ENCODE data around the gene MYCL.

Gene MYCL, protein sequence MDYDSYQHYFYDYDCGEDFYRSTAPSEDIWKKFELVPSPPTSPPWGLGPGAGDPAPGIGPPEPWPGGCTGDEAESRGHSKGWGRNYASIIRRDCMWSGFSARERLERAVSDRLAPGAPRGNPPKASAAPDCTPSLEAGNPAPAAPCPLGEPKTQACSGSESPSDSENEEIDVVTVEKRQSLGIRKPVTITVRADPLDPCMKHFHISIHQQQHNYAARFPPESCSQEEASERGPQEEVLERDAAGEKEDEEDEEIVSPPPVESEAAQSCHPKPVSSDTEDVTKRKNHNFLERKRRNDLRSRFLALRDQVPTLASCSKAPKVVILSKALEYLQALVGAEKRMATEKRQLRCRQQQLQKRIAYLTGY

GRCh38 chr1:39901714-39902459 lies at the start of gene MYCL:
Gene MYCL, minus strand, starts transcription at chr1:39901917. Its CDS starts 483 bp downstream, at chr1:39901434.
- DNase-seq = peak; percentile 100

DNA sequence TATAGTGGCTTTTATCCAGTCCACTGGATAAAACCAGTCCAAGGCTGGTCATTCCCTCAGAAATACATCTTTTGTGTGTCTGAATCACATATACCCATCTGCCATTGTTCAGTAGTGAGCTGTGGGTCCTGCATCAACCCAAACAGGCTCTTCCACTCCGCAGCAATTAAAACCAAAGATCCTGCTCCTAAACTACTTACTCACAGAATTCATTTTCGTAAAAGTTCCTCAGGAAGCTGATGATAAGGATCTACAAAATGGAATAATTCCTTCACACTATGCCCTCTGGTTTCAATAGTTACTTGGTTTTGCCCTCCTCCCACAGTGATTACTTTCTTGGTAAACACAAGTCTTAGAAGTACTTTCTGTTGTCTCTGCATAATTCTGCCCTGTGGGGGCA lies 48.2 kb upstream of the MYCL start:
- DNase-seq = no peak

- no peak for DNase-seq
Observed at GRCh38 chr1:39947260-39947659, 45.5 kb upstream of the MYCL start.

- DNase-seq = no peak
Observed at GRCh38 chr1:39946216-39946615, 44.5 kb upstream of the MYCL start.

DNA sequence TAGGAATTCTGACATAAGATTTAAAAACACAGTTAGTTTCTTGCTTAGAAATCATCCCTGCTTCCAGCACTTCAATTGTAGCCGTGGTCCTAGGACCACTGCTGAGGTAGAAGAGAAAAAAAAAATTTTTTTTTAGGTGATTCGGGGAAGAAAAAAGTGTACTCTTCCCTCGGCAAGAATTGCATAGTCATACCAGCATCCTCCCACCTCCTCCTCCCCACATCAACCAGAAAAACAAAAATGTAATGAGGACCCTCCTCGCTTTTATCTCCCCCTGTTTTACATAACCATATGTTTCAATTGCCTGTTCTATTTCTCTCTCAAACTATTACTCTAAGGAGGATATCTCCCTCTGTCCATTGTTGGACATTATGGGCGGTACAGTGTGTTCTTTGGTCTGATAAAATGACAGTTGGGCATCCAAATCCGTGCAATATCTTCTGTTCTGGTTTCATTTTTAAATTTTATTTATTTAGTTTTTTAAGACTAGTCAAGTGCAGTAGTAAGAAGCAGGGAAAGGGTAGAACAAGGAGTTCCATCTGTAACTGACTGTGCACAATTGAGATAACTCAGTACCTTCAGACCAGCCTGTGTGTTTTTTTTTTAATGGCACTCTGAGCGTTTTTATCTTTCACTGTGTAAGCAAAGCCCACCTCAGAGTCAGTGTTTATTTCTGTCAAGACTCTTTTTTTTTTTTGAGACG lies 42.8 kb upstream of the MYCL start:
- DNase-seq = no peak

GRCh38 chr1:39943471-39944290 lies 42.0 kb upstream of the MYCL start:
- DNase-seq = no peak

DNA sequence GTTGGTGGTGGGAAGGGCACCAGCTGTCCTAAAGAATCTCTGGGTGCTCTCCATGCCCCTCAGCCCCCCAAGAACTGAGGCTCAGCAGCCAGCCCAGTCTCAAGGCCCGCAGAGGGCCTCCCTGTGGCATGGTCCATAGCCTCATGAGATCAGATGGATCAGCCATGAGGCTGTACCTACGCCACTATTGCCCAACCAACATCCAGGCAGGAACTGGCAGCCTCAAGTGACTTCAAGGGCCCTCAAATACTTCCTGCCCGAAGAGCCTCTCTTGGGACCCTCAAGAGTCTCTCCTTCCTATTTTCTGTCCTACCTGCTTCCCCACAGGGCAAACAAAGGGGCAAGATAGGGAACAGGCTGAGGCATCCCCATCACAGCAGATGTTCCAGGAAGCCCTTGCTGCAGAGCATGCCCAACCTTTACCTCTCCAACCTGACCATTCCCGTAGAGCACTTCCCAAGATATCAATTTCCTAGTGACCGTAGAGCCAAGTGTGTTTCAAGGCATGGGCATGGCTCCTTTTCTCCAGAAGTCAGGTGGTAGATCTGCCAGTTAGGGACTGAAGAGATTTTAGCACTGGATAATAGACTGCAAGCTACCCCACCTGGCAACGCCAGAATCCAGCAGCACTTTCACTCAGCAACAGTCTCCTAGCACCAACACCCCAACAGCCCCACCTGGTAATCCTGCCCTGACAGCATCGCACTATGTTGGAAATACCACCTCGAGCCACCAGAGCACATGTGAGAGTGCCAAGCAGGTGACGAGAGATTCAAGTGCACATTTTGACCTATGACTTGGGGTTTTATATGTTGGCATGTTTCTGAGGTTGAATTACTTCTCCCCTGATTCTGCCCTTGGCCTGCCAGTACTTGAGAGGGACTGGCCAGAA lies 39.5 kb upstream of the MYCL start:
- DNase-seq = no peak

GRCh38 chr1:39940253-39940652 lies 38.5 kb upstream of the MYCL start:
- DNase-seq = no peak

DNA sequence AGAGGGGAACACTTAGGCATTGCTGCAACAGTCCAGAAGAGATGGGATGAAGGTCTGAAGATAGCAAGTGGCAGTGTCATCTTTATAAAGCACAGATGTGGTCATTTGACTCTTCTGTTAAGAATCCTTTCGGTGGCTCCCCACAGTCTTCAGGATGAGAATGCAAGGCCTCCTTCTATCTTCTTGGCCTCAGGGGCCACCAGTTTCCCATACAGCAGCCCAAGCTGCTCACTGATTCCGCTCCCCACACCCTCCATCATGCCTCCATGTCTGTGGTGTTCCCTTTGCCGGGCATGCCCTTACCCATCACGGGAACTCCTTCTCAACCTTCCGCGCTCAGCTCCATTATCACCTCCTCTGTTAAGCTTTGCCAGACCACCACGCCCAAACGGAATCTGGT lies 37.1 kb upstream of the MYCL start:
- DNase-seq = no peak

DNA sequence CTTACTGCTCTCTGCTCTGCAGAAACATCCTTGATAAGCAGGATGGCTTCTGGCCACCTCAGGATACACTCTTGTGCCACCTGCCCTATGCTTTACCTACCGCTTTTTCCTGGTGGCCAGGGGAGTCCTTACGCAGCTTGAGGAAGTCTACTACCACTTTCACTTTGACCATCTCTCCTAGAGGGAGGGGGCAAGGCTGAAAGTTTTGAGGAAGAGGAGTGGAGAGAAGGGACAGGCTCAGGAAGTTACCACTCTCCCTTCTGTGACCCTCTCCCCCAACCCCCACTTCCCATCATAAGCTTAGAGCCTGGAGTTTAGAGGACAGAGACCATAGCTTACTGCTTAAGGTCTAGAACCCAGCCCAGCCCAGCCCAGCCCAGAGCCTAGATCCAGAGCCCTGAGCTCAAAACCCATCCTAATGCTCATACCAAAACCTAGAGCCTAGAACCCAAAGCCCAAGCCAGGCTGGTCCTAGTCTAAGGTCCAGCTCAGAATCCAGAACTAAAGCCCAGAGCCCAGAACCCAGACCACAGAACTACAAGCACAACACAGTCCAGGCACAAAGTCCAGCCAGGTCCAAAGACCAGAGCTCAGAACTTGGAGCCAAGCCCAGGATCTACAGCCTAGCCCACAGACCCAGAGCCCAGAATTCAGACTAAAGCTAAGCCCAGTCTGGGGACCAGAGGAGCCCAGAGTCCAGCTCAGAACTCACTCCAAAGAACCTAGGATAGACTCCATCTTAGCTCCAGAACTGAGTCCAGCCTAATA lies 35.2 kb upstream of the MYCL start:
- no peak for DNase-seq

- peak; percentile 100 for DNase-seq
Observed at GRCh38 chr1:39933956-39934941, 32.5 kb upstream of the MYCL start.

GRCh38 chr1:39928809-39929587 lies 27.3 kb upstream of the MYCL start:
- peak; percentile 100 for DNase-seq

- no peak for DNase-seq
Observed at GRCh38 chr1:39927538-39927937, 25.8 kb upstream of the MYCL start.

DNA sequence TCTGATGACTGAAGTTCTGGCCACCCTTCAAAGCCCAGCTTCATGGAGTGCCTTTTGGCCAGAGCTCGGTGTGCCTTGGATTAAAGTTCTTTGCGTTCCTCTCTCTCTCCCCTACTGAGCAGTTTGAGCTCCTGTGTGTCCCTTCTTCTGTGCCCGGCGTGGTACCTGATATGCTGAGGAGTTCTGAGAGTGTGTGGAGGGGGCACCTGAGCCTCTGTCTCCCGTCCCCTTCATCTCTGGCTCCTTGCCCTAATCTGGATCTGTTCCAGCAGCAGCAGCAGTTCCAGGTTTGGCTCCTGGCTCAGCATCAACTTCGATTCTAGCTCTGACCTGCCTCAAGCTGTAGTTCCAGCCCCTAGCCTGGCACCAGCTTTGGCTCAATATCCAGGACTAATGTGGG lies 25.1 kb upstream of the MYCL start:
- peak; percentile 100 for DNase-seq

DNA sequence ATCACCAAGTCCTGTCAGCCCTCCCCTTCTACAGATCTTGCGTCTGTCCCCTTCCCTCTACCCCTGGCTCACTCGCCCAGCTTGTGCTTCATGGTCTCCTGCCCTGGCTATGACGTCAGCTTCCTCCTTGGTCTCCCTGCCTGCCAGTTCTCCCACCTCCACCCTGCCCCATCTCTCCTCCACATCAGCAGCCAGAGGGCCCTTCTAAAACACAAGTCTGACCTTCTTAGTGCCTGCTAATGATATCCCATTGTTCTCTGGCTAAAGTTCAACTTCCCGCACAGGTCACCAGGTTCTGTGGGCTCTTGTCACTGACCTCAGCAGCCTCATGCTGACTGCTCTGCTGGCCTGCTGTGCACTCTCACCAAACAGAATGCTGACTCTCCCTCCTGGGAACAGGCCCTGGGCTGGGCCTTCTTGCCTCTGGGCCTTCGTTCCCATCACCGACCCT lies 24.7 kb upstream of the MYCL start:
- peak; percentile 100 for DNase-seq

DNA sequence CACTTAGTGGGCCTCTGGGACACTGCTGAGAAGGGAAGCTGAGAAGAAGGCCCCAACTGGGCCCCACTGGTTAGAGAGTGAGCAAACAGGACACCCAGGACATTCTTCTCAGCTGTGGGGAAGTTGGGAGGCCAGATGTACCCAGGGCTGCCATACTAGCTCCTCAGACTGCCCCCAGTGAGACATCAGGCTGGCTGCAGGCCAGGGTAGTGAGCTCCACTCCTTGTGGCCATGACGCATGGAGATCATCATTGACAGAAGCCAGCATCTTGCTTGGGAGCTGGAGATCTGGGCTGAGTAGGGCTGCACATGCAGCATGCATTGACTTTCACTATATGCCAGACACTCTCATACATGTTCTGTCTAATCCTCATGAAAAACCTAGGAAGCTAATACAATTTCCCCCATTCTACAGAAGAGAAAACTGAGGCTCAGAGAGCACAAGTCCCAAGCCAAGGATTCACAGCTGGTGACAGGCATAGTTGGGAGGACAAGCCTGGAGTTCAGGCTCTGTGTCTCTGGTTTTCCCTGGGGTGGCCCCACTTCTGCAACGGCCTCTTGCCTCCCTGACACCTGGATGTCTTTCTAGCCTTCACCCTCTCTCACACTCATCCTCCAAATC lies 24.1 kb upstream of the MYCL start:
- no peak for DNase-seq

- no peak for DNase-seq
Observed at GRCh38 chr1:39922251-39922688, 20.6 kb upstream of the MYCL start.

DNA sequence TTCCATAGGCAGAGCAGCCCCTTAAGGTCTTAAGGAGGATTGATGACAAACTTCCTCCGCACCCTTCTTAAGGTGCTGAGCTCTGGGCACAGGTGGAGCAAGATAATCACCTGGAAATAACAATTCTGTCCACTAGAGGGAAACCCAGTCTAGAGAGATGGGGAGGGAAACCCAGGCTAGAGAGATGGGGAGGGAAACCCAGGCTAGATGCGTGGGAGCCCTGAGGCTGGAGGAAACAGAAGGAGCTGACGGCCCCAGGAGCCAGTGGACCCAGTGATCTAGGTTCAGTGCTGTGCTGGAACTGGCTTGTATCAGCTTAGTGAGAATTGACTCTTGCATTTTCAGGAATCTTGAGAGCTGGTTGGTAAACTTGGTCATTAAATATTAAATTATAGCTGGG lies 17.8 kb upstream of the MYCL start:
- peak; percentile 100 for DNase-seq
